ENCODE measurements around the gene LYST.
A peak's percentile ranks its signal among the peaks of the same experiment; 100 is the strongest.
"Not testable (repeated sequence)": the region's sequence is repeated elsewhere in the genome, so short reads cannot be mapped to it uniquely, and the experiment has no call there.

The LYST gene, protein sequence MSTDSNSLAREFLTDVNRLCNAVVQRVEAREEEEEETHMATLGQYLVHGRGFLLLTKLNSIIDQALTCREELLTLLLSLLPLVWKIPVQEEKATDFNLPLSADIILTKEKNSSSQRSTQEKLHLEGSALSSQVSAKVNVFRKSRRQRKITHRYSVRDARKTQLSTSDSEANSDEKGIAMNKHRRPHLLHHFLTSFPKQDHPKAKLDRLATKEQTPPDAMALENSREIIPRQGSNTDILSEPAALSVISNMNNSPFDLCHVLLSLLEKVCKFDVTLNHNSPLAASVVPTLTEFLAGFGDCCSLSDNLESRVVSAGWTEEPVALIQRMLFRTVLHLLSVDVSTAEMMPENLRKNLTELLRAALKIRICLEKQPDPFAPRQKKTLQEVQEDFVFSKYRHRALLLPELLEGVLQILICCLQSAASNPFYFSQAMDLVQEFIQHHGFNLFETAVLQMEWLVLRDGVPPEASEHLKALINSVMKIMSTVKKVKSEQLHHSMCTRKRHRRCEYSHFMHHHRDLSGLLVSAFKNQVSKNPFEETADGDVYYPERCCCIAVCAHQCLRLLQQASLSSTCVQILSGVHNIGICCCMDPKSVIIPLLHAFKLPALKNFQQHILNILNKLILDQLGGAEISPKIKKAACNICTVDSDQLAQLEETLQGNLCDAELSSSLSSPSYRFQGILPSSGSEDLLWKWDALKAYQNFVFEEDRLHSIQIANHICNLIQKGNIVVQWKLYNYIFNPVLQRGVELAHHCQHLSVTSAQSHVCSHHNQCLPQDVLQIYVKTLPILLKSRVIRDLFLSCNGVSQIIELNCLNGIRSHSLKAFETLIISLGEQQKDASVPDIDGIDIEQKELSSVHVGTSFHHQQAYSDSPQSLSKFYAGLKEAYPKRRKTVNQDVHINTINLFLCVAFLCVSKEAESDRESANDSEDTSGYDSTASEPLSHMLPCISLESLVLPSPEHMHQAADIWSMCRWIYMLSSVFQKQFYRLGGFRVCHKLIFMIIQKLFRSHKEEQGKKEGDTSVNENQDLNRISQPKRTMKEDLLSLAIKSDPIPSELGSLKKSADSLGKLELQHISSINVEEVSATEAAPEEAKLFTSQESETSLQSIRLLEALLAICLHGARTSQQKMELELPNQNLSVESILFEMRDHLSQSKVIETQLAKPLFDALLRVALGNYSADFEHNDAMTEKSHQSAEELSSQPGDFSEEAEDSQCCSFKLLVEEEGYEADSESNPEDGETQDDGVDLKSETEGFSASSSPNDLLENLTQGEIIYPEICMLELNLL (N-terminal part only)
- total RNA-seq: 61.2 to 104 (median 95.6) reads per million in 4 donors

GRCh38 chr1:235866205-235866912, at the start of gene LYST:
Gene LYST (minus strand): TSS chr1:235866906. CDS start chr1:235830417, 36,489 bp downstream.
- peak; percentile 28 to 62 (median 45) for DNase-seq

DNA sequence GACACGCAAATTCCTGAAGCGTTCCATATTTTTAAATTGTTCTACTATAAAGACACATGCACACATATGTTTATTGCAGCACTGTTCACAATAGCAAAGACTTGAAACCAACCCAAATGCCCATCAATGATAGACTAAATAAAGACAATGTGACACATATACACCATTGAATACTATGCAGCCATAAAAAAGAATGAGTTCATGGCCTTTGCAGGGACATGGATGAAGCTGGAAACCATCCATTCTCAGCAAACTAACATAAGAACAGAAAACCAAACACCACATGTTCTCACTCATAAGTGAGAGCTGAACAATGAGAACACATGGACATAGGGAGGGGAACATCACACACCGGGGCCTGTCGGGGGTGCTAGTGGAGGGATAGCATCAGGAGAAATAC, 48.8 kb upstream of the LYST start:
- not testable (repeated sequence) for DNase-seq

GRCh38 chr1:235913311-235913710, 46.6 kb upstream of the LYST start:
- no peak for DNase-seq

DNA sequence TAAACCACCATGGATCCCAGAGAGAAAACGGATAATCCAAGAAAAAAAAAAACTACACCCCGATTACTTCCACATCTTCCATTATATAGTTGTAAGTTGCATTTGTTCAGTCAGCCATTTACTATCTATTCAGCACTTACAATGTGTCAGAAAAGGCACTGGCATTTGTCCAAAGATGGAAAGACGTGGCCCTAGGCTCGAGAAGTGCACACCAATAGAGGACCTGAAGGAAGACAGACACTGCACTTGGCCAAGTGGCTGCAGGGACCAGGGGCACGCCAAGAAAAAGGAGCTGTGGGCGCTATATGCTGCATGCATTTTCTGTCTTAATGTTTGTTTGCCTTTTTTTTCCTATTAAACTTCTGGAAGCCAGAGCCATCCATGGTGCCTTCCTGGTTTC, 45.2 kb upstream of the LYST start:
- no peak for DNase-seq

- DNase-seq: no peak
Measured at GRCh38 chr1:235911300-235911662, 44.6 kb upstream of the LYST start.

GRCh38 chr1:235910357-235911299, 43.9 kb upstream of the LYST start:
- DNase-seq: peak in 1 of 5 donors; percentile 51

DNA sequence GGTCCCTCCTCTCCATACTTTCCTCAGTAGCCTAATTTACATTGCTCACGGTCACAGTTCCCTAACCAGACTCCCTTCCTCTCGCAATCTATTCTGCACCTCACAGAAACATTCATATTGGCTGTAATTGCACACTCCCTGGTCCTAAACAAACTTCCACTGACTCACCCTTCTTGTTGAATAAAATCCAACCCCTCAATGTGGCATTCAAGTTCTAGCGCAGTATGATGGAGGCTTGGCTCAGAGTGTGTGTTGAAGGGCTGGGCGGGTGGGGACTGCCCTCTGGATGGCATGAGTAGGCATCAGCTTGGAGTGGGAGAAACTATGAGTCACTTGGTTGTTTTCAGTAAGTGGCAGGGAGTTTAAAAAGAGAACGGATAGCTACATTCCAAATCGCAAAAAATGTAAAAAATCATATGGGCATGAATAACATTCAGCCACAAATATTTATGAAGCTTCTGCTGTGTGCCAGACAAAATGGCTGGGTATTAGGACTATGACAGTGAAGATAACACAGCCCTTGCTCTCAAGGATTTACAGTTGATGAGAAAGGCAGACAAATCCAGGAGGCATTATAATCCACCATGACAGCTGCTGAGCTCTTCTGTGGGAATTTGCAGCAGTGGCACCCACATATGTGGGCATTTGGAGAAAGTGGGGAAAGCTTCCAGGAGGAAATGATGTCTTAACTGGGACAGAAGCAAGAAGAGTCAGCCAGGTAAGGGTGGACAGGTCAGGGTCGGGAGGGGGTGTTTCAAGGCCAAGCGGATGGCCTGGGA, 42.2 kb upstream of the LYST start:
- DNase-seq: no peak

- no peak for DNase-seq
Measured at GRCh38 chr1:235907897-235908240, 41.2 kb upstream of the LYST start.

GRCh38 chr1:235907187-235907896, 40.6 kb upstream of the LYST start:
- DNase-seq: no peak

GRCh38 chr1:235906436-235906835, 39.7 kb upstream of the LYST start:
- DNase-seq: no peak

- DNase-seq: not testable (repeated sequence)
Measured at GRCh38 chr1:235903809-235904208, 37.1 kb upstream of the LYST start.

GRCh38 chr1:235902677-235903542, 36.2 kb upstream of the LYST start:
- no peak for DNase-seq

DNA sequence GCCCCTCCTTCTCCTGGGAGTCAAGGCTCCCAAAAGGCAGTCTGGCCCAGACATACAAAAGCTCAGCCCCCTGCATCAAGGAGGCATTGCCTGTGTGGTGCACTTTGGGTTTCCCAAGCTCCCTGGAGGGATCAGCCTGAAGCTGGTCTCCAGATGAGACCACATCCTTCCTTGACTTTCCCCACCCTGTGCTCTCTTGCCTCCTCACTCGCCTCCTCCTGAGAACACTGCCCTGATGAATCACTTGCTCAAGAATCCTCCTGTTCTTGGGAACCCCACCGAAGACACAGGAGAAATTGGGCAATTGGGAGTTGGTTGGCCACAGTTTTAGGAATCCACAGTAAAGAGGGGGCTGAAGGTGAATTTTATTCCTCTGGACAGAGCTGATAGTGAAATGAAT, 34.8 kb upstream of the LYST start:
- DNase-seq: no peak

GRCh38 chr1:235898126-235898525, 31.4 kb upstream of the LYST start:
- no peak for DNase-seq

DNA sequence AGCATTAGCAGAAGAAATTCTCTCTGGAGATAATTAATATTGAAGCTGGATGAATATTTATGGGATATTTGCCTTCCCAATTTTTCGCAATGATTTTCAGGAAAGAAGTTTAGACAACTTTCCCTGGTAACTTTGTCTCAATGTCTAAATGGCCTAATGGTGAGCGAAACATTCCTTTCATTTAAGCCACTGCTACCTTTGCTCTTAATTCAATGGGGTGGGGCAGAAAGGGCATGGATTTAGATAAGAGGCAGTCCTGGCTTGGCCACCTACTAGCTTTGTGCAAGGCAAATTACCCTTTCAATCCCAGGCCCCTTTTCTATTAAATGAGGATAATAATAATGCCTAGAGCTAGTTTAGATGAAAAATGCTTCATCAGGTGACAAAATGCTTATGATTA, 27.1 kb upstream of the LYST start:
- DNase-seq: no peak

DNA sequence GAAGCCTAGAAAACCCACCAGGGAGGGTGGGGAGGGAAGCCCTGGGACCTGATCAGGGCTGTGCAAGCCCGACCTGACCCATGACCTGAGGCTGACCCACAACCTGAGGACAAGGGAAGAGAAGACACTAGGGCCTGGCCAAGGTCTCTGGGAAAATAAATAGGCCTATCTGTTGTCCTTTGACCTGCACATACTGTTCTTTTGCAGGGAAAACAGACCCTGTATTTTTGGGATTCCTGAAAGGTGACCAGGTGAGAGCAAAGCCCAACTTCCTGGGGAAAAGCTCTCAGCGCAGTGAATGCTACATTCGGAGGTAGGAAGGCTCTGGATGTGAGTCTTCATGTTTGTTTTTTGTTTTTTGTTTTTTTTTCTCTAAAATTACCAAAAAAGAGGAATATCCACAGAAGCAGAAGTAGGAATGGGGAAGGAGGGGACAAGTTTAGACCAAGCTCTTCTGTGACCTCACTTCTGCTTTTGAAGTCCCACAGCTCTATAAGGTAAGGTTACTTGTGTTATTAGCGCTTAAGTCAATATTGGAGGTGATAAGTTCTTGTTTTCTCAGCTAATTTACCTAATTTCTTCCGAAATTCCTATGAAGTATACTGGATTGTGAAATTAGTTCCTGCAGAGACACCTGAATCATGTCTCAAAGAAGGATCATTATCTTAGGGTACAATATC, 26.2 kb upstream of the LYST start:
- DNase-seq: no peak

DNA sequence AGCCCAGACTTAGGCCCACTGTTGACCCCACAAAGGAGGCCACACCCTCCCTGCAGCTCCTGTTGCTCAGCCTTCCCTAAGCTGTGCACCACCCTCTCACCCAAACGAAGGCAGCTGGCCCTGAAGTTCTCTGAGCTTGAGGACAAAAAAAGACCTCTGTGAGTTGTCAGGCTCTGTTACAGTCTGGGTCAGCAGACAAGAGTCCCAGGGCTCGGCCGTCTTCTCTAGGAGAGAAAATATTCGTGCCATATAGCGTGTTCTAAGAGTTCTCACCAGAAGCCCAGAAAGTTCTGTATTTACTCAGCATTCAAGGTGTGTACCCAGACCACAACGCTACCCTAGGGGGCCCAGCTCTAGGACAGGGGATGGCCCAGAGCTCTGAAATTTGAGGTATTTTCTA, 25.5 kb upstream of the LYST start:
- DNase-seq: no peak

- DNase-seq: peak in 4 of 5 donors; percentile 6 to 85 (median 21)
Measured at GRCh38 chr1:235888119-235888643, 21.5 kb upstream of the LYST start.

All from T-helper 1 cell (primary cell).